HG03378 (cell line): Measurements from ENCODE around the gene TRNP1.

Experiments
- ATAC-seq: cut with Tn5 transposase; IDR thresholded peaks from one replicate; pipeline ENCODE4 v1.9.1; 2021; ENCODE audit warnings: mild to moderate bottlenecking, moderate library complexity; ENCODE audit not compliant: unreplicated experiment

Gene TRNP1

DNA sequence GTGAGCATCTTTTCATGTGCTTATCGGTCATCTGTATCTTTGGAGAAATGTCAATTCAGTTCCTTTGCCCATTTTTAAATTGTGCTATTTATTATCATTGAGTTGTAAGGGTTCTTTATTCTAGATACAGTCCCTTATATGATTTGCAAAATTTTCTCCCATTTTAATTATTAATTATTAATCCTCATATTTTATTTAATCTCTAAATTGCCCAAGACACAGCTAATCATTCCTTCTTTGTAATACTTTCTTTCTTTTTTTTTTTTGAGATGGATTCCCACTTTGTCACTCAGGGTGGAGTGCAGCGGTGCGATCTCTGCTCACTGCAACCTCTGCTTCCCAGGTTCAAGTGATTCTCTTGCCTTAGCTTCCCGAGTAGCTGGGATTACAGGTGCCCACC lies 32.2 kb downstream of the TRNP1 start:
- ATAC-seq: no peak

DNA sequence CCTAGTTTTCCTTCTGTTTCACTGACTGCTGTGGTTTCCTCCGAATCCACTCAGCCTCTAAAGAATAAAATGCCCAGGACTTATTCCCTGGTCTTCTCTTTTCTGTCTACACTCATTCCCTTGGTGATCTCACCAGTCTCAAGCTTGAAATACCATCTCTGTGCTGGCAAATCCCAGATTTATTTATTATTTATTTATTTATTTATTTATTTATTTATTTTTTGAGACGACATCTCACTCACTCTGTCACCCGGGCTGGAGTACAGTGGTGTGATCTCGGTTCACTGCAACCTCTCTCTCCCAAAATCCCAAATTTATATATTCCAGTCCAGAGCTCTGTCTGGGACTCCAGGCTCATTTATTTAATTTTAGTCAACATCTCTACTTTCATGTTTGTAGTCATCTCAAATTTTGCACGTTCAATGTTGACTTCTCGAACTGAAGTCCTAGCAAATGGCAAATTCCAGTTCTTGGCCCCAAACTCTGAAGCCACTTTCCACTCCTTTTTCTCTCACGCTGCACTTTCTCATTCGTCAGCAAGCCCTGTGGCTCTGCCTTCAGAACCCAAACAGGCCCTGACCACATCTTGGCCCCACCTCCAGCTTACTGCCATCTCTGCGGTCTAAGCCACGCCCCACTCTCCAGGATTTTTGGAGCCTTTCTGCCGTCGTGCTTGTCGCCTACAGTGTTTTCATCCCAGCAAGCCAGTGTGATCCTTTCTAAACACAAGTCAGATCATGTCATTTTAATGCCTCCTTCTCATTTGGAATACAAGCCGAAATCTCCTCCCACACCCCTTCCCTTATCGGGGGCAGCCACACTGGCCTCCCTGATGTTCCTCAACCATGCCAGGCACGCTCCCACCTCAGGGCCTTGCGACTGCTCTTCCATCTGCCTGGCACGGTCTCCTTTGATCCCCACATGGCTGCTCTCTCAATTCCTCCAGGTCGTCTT lies 33.4 kb downstream of the TRNP1 start:
- no peak for ATAC-seq

DNA sequence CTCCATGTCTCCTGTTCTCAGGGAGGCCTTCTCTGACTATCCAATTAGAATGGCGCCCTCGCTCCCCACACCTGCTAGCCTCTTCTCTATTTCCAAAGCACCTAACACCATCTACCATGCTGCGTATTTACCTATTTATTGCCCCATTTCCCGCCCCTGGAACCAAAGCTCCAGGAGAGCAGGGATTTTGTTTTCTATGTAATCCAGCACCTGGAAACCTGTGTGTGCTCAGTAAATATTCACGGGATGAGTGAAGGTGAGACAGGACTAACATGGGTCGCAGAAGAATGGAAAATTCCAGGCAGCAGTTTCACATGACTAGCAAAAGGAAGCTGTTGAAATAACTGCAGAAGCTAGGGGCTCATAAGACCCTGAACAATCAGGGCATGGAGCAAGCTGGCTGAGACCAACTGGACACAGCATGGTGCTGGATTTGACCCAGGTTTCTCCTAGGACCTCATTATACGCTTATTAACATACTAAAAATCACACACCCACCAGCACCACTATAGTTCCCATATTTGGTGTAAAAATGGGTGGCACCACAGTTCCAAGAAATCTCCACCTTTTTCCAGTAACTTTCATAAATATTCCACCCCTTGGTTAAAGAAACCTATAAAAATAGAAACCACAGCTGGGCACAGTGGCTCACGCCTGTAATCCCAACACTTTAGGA lies 34.2 kb downstream of the TRNP1 start:
- ATAC-seq: no peak

DNA sequence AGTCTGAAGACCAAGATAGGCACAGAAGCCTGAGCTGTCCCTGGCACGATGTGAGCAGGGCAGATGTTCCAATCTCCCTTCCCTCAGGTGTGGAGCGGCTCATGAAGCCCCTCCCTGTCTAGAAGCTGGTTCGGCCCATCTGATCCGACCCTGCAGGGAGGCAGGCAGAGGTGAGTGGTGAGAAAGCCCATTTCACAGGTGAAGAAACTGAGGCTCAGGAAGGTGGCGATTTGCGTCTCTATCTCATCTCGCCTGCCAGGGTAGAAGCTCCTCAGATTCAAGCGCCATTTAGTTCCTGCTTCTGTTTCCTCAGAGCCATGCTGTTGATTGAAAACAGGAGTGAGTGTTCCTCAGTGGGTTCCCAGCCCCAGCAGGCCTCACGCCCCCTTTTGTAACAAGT lies 36.0 kb downstream of the TRNP1 start:
- no peak for ATAC-seq

DNA sequence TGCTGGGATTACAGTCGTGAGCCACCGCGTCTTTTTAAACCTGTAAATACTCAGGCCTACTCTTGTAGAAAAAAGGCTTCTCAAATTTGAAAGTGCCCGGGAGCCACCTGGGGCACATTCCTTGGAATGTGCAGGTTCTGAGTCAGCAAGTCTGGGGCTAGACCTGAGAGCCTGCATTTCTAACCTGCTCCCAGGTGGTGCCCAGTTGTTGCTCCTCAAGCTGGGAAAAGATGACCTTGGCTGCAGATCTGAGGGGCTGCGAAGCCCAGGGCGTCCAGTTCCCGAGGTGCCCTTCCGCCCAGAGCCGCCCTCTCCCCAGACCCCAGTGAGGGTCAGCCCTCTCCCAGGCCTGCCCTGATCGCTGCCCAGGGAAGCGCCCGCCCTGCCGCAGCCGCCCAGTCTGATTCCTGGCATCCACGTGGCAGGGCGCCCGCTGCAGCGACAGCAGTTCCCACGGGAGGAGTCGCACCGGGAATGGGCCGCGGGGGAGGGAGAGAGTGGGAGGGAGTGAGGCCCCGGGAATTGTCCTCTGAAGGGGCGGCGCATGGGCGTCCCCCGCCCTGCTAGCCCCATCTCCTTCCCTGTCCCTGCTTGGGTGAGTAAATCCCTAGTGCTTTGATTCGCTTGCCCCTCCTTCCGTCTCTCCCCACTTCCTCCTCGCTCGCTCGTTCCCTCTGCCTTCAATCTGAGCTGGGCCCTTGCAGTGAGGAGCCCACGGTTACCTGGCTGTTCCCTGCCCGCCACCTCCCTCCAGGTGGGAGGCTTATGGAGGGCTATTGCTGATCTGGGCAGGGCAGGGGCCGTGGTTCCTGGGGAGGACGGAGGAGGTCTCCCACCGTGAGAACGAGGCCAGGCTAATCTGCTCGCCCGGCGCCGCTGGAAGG lies 38.0 kb downstream of the TRNP1 start:
- ATAC-seq: no peak

DNA sequence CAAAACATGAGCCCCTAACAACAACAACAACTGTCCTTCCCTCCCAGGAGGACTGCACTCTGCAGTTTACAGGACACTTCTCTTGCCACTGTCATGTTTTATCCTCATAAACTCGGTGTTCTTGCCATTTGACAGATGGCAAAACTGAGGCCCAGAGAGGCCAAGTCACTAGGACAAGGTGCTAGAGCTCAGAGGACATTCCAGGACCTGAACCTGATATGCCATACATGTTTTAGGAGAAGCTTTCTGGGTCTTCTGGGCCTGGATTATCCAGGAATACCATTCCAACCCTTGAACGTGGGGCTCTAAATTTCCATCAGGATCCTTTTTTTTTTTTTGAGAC lies 38.6 kb downstream of the TRNP1 start:
- no peak for ATAC-seq

DNA sequence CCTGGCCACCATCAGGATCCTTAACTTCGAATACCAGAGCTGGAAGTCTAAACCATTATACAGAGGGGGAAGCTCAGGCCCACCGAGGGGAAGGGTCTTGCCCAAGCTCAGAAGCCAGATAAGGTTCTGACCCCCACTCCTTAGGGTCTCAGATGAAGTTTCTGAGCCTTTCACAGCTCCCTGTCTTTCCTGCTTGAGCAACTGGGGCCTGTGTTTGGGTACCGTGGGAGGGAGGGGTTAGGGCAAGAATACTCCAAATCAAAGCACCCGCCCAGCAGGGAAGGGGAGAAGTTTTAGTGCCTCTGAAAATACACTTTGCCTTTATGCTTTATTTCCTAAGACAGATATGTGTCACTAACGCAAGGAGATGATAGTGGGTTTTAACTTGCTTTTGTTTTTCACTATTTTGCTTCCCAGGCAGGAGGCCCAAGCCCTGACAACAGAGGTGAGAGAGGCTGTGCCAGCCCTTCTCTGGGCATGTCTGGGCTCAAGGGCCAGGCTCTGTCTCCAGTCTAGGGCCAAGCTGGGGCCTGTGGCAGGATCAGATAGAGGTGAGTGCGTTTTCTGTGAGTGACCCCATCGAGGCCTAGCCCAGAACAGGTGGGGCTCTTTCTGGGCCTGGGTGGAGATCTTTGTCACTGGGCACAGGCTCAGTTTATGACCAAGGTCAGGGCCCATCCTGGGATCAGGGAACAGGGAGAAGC lies 39.7 kb downstream of the TRNP1 start:
- ATAC-seq: no peak

DNA sequence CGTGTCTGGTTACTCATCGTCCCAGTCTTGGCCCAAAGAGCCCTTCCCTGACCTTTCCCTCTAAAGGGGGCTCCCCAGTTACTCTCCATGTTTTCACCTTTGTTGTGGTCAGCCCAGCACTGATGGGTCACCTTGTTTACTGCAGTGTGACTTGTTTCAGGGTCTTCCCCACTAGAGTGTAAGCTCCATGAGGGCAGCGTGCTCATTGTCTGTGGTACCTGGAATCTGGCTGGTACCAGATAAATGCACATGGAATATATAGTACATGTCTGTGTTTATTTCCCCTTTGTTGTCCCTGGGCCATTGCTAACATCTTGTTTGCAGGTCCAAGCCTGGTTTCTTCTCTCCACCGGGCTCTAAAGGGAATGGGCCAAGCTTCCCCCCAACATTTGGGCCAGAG lies 41.9 kb downstream of the TRNP1 start:
- no peak for ATAC-seq

DNA sequence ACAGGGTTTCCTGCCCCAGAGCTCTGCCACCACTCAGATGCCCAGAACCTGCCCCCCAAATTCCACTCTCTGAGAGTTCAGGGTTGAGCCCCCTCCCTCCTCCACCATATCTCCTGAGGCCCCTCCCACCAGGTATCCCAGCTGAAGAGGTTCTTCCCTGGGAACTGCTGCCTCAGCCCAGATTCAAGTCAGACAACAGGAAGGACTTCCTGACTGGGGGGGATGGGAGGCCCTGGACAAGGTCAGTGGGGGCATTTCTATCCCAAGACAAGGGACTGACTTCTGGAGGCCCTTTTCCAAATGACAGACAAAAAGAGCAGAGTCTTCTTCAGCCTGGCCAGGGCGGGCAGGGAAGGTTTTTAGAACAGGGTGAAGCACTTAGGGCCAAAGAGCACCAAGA lies 43.2 kb downstream of the TRNP1 start:
- ATAC-seq: no peak

DNA sequence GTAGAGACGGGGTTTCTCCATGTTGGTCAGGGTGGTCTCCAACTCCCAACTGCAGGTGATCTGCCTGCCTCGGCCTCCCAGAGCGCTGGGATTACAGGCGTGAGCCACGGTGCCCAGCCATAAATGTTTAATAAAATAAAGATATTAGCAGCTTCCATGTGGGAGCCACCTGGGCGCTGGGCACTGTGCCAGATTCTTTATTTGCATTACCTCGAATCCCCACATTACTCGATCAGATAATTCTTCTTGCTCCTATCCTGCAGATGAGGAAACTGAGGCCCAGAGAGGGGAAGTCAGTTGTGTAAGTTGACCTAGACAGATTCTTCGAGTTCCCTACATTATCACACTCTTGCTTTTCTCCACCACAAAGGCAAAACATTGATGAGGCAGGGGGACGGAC lies 44.0 kb downstream of the TRNP1 start:
- no peak for ATAC-seq

DNA sequence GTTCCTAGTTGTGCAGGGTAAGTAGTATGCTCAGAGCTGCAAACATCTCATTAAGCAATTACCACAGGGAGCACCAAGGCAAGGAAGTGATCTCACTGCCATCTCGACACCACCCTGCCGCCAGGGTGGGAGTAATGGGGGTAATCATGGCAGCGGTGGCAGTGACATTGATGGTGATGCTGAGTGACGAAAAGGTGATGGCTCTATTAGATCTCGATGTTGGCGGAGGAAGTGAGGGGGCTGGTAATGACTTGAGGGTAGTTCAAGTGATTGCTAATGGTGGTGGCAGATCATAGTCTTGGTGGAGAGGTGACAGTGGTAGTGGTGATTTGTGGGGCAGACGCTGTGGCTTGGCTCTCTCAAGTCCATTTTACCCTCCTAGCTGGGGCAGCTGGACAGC lies 44.5 kb downstream of the TRNP1 start:
- no peak for ATAC-seq

DNA sequence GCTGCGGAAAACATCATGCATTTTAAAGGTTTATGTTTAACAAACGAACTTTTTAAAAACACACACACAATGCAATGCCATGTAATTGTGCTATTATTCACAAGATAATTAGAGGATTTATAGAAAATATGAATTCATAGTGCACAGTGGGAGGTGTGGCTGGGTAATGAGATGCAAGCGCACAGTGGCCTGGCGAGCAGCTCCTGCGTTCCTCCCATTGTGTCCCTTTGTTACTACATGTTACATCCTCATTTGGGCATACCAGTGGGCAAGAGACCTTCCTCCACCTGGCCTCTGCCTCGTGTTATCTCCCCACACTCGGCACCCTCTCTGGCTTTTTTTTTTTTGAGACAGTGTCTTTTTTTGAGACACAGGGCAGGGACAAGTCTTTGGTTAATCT lies 49.2 kb downstream of the TRNP1 start:
- ATAC-seq: no peak

DNA sequence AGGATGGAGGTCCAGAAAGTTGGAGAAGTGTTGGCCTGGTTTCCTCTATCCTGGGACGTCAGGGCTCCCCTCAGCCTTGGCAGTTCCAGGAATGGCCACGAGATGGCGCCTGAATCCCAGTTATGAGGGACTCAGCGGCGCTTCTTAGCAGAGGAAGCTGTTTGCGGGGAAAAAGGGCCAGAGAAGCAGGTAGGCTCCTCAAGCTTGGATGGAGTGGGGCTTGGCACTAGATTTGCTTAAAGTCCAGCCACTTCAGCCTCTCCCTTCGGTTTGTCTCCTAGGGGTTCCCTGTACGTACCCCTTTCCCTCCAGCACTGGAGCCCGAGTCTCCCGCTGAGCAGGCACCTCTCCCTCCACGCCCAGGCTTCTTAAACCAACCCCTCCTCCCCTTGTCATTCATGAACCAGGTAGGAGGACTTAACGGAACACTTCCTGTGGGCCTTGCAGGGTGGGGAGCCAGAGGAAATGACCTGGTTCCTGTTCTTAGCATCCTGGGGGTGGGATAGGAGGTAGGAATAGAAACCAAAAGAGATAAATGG lies 51.2 kb downstream of the TRNP1 start:
- no peak for ATAC-seq

DNA sequence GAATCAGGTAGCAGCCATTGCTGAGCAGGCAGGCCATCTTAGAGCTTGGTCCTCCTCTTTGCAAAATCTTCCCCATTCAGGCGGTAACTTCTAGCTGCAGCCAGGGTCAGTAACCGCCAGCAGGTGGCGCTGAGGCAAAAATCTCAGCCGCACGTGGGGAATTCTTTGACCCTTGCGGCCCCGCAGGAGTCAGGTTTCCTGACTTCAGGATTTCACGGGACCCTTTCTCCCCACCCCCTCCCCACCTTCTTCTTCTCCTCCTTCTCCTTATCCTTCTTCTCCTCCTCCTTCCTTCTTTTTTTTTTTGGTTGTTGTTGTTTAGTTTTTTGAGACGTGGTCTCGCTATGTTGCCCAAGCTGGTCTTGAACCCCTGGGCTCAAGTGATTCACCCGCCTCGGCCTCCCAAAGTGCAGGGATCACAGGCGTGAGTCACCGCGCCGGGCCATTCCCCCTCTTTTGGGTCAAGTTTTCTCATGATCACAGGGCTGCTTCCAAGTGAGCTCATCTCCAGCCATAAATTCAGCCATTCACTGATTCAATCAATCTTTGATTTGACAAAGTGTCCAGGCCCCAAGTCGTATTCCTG lies 52.6 kb downstream of the TRNP1 start:
- ATAC-seq: no peak

DNA sequence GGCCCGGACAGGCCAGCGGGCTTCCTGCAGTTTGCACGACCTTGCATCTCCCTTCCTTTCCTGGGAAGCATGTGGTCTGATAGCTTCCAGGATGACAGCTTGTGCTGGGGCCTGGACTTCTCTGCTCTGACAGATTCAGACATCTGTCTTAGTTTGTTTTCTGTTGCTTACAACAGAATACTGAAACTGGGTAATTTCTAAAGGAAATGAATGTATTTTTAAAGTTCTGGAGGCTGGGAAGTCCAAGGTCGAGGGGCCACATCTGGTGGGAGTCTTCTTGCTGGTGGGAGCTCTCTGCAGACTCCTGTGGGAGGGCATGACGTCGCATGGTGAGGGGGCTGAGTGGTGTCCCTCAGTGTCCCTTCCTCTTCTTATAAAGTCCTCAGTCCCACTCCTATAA lies 54.4 kb downstream of the TRNP1 start:
- no peak for ATAC-seq

DNA sequence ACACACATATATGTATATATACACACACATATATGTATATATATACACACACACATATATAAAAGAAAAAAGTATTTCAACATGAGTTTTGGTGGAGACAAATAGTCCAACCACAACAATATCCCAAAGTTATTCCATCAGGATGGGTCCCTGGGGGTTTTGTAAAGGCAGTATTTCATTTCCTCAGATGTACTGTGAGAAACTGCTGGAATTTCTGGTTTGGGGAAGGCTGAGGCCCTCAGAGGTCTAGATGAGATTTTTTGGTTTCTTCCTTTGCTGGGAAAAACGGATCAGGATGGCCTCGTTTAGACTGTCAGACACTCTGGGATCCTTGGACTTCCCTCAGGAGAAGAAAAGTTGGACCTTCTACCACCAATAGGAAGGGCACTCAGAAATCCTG lies 55.6 kb downstream of the TRNP1 start:
- no peak for ATAC-seq

DNA sequence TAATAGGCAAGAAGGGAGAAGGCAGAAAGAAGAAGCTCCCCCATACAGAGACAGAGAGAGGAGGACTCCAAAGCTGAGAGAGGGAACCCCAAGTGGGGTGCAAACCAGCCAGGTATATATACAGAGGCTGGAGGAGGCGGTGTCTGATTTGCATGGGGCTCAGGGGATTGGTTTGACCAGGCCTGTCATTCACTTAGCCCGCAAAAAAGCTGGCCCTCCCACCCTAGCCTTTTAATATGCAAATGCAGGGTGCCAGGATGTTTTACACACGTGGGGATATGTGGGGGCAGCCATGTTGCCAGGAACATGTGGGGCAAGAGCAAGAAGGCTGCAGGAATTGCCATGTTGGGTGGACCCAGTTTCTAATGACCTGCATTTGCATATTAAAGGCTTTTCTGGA lies 56.1 kb downstream of the TRNP1 start:
- no peak for ATAC-seq
